UCSD-AML1 (cell line): ENCODE results near the gene ZNF783.

Experiments
- DNase-seq: peaks from one replicate; lab custom pipeline; 2025; ENCODE audit not compliant: unreplicated experiment; lab: John Stamatoyannopoulos, UW

Gene ZNF783

GRCh38 chr7:149280661-149281507, 18.9 kb downstream of the ZNF783 start:
- DNase-seq = no peak

GRCh38 chr7:149281508-149282330, 19.7 kb downstream of the ZNF783 start:
- DNase-seq = no peak

GRCh38 chr7:149282331-149282655, 20.3 kb downstream of the ZNF783 start:
- no peak for DNase-seq

GRCh38 chr7:149283321-149283720, 21.3 kb downstream of the ZNF783 start:
- DNase-seq = no peak

- no peak for DNase-seq
Observed at GRCh38 chr7:149284343-149284742, 22.3 kb downstream of the ZNF783 start.

GRCh38 chr7:149284850-149285585, 23.0 kb downstream of the ZNF783 start:
- DNase-seq = no peak

- DNase-seq = no peak
Observed at GRCh38 chr7:149285603-149286002, 23.6 kb downstream of the ZNF783 start.

- DNase-seq = no peak
Observed at GRCh38 chr7:149286811-149287400, 24.9 kb downstream of the ZNF783 start.

- DNase-seq = no peak
Observed at GRCh38 chr7:149287622-149288021, 25.6 kb downstream of the ZNF783 start.

- DNase-seq = no peak
Observed at GRCh38 chr7:149289262-149289661, 27.3 kb downstream of the ZNF783 start.

GRCh38 chr7:149289856-149290255, 27.9 kb downstream of the ZNF783 start:
- no peak for DNase-seq

GRCh38 chr7:149291036-149291780, 29.2 kb downstream of the ZNF783 start:
- no peak for DNase-seq

- DNase-seq = no peak
Observed at GRCh38 chr7:149291781-149292461, 29.9 kb downstream of the ZNF783 start.

GRCh38 chr7:149292462-149292823, 30.4 kb downstream of the ZNF783 start:
- DNase-seq = no peak

- DNase-seq = no peak
Observed at GRCh38 chr7:149293338-149293737, 31.3 kb downstream of the ZNF783 start.

GRCh38 chr7:149293946-149294633, 32.1 kb downstream of the ZNF783 start:
- DNase-seq = no peak

- no peak for DNase-seq
Observed at GRCh38 chr7:149294634-149295480, 32.9 kb downstream of the ZNF783 start.

GRCh38 chr7:149295481-149295850, 33.5 kb downstream of the ZNF783 start:
- no peak for DNase-seq

- DNase-seq = no peak
Observed at GRCh38 chr7:149296368-149296767, 34.4 kb downstream of the ZNF783 start.
